ENCODE measurements around the gene ARL8A.
"Not testable (repeated sequence)": the region's sequence is repeated elsewhere in the genome, so short reads cannot be mapped to it uniquely, and the experiment has no call there.

Gene ARL8A

DNA sequence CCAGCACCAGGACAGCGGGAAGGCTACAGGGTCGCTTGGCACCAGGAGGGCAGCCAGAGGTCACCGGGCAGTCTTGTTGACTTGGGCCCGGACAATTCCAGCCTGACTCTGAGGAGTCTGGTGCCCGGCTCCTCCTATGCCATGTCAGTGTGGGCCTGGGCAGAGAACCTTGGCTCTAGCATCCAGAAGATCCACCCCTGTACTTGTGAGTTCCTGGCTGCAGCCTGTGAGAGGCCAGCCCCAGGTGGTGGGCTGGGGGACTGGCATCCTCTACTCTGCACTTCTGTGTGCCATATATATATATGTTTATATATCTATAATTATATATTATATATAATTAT lies 27.4 kb upstream of the ARL8A start:
- DNase-seq, result no peak

DNA sequence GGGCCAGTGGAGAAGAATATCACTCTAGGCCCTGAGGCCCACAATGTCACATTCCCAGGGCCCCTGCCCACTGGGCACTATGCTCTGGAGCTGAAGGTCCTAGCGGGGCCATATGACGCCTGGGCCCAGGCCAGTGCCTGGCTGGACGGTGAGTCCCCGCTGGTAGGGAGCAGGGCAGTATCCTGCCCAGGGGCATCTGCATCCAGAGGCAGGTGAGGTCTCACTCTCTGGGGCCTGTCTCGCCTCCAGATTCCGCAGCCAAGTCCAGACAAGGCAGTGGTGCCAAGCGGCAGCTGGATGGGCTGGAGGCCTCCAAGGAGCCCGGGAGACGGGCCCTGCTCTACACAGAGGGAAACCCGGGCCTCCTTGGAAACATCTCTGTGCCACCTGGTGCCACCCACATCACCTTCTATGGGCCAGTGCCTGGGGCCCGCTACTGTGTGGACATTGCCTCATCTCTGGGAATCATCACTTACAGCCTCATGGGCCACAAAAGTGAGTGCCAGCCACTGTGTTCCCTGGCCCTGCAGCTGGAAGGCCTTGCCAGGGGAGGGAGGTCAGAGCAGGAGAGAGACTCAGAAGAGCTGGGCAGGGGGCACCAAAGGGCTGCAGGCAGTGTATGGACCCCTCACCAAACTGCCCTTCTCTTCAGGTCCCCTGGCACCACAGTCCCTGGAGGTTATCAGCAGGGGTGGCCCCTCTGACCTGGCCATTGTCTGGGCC lies 26.9 kb upstream of the ARL8A start:
- DNase-seq, result no peak

DNA sequence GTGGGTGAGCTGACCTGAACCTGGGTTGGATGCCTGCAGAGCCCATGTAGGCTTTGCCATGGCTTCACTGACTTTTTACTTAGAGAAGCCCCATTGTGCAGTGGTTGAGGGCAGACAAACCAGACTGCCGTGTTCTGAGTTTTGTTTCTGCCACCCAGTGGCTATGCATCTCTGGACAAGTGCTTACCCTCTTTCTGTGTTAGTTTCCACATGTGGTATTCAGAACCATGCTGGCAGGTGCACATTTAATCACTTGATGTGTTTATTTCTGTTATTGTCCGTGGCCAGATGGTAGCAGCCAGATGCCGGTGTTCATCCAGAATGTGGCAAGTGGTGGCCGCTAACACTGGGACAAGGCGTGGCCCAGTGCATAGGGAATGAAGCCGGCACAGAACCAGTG lies 26.2 kb upstream of the ARL8A start:
- no peak for DNase-seq

DNA sequence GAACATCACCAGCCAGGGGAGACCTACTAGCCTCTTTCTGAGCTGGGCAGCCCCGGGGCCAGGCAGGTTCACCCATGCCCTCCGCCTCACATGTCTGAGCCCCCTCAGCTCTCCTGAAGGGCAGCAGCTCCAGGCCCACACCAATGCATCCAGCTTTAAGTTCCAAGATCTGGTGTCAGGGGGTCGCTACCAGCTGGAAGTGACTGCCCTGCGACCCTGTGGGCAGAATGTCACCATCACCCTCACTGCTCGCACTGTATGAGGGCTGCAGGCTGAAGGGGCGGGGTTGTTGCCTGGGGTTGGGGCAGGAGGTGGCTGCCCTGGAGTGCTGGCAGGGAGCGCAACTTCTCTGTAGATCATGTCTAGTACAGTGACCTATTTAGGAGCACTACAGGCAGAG lies 24.3 kb upstream of the ARL8A start:
- no peak for DNase-seq

DNA sequence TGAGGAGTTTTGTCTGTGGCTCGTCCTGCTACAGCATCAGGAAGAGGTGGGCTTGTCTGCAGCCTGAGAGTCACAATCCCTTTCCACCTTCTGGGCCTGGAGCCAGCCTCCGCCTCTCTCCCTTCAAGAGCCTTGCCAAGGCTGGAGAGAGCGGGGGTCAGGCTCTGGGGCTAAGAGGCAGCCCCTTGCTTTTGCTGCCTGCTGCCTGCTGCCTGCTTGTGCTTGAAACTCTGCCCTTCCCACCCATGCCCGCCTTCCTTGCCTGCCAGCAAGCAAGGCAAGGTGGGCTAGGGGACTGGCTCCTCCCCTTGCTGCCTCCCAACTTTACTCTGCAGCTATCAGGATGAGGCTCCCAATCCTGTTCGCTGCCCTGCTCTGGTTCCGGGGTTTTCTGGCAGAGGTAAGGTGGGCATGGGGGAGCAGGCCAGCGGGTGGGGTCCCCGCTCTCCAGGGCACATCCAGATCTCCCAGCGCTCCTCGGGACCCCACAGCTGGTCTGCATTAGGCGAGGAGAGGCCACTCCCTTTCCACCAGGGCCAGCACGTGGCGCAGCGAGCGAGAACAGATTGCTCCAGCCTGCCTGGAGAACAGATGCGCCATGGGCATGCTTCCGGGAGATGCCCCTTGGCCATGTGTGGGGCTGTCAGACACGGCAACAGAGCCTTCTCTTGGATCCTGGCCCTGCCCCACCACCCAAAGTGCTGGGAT lies 23.3 kb upstream of the ARL8A start:
- no peak for DNase-seq

DNA sequence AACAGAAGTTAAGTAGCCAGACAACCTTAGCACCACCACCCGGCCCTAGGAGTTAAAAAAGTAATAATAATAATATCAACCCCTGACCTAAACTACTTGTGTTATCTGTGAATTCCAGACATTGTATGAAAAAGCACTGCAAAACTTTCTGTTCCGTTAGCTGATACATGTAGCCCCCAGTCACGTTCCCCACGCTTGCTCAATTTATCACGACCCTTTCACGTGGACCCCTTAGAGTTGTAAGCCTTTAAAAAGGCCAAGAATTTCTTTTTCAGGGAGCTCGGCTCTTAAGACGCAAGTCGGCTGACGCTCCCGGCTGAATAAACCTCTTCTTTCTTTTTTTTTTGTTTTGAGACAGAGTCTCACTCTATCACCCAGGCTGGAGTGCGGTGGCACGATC lies 22.5 kb upstream of the ARL8A start:
- DNase-seq, result not testable (repeated sequence)

DNA sequence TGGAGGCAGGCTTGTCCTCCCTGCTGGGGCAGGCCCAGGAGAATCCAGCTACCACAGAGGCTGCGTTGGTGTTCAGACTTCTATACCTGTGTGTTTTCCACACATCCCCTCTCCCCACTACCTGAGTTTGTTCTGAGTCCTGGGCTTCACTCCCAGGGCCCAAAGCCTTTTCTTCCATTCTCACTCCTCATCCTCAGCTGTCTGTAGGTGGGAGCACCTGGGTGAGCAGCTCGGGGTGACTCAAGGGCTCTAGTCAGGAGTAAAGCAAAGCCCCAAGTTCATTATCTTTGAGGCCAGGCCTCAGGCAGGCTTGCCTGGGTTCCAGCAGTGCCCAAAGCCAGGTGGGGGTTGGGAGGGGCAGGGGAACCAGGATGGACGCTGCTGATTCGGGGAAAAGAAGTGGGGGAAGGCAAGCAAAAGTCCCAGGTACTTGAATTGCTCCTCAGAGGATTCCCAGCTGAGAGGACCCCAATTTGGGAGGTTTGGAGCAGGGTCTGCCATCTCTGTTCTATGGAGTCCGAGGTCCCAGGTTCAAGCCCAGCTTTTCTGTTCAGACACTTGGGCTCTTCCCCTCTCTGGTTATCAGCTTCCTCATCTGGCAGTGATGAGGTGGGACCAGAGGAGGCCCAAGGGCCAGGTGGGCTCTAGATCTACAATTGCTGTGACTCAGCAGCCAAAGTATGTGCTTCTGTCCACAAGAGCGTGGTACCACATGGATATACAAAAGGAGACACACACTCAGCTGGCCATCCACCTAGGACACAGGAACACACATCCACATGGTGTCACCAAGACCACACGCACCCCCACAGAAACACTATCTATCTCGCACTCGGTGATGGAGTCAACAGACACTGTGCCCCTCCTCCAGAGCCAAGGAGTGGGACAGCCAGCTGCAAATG lies 21.7 kb upstream of the ARL8A start:
- no peak for DNase-seq

DNA sequence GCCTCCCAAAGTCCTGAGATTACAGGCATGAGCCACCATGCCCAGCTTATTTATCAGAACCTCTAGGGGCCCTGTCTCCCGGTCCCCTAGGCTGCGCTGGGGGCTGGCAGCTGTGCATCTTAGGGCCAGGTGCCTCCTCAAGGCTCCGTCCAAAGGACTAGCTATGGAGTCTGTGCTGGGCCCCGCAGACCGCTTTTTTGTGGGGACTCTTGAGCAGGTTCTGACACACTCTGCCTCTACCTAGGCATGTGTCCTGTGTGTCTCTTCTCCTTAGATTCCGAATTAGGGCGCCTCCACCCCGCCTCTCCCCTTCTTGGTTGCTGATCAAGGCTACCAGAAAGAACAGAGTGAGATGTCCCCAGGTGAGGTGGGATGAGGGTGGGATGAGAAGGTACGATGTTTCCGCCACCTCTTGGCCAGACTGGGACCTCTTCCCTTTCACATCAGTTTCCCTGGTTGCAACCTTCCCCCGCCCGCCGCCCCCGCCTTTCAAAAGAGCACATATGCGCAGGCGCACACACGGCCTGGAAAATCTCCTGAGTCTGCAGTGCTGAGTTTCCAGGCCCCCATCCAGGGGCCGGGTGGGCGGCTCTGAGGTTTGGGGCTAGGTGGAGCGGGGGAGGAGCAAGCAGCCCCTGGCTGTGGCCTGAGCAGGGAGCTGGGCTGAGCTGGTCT lies 20.9 kb upstream of the ARL8A start:
- no peak for DNase-seq

DNA sequence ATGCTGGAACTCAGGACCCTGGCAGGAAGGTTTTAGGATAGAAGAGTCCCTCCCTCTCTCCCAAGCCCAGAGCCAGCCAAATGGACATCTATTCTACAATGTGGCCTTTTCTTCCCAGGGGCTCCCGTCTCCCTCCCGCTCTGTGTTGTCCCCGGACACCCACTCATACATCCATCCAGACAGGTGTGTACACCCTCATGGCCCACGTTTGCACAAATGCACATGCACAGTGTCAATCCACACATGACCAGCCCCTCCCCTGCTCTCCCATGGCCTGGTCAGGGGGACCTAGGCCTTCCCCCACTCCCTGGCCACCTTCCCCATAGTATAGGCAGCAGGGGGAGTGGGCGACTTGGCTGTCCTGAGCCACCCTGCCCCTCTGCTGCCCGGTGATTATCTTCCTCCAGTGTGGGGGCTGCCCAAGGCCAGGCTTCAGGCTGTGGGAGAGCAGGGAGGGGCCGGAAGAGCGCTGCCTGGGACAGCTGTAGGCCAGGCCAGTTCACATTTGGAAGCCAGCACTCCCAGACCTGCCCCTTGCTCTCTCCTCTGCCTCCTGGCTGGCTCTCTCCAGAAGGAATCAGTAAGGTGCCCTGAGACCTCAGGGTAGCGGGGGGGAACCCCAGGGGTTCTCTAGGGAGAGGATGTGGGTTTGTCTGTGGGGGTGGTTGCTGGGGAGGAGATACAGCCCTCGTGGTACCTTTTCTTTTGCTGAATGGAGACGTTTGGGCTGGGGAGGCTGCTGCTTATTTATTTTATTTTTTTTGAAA lies 19.9 kb upstream of the ARL8A start:
- DNase-seq, result no peak

DNA sequence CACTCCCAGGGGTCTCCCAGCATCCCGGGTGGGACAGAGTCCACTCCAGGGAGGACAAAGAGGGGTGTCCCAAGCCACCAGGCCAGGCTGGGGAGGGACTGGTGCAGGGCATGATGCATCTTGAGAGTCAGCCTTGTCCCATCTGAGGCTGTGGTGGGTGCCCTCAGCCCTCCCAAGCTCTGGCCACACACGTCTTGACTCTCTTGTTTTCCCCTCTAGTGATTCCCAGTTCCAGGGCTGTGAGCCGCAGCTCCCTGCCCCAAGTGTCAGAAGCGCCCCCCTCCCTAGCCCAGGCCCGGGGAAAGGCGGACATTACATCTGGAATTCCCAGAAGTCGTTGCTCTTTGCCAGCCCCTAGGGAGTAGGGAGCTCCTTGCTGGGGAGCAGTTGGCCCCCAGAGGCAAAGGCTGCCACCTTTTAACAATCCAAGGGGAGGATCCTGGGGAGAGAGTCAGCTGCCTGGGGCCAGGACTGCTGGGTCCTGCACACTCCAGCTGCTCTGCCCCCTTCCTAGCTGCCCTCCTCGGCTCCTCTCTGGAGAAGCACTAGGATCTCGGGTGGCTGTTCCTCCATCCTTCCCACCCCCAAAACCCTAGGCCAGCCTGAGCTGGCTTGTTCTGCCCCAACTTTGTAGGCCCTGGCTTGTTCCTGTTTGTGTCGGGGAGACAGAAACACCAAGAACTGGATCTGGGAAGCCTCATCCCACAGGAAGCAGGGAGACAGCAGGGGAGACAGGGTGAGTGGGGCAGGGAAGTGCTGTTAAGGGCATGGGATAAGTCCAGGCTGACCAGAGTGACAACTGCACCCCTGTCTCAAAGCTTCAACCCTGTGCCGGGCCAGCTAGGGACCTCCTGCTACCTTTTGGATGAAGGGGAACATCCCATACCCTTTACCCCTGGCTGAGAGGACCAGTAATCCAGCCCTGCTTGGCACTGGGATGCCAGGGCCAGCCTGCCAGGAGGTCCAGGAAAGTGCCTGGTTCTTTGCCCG lies 19.0 kb upstream of the ARL8A start:
- no peak for DNase-seq

DNA sequence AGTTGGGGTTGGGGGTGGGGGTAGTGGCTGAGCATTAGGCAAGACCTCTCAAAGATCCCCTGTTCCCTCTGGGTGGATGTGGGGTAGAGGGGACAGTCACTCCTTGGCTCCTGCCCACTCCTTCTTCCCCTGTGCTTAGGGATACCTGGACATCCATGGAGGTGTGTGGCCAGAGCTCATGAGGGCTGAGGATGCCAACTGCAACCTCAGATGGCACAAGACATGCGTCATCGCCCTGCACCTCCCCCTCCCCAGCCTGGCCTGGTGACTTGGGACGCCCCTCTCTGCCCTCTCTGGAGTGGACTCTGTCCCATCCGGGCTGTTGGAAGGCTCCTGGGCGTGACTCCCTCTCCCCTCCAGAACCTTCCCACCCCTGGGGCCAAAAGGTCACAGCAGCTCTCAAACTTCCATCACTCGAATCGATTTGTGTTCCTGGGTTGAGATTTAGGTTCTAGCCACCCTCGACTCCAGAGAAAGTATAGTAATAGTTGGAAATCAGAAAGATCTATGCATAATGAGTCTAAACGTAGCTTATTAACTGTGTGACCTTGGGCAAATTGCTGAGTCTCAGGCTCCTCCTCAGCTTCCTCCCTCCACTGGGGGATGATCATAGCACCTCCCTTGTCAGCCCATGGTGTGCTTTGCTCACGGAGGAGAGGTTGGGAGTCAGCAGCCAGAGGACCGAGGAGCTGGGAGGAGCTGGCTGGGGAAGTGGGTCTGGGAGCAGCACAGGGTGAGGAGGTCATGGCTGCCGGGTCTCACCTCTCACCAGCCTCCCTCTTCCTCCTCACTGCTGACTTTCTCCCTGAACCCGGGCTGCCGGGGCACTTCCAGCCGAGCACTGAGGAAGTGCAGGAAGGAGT lies 18.1 kb upstream of the ARL8A start:
- DNase-seq, result no peak

DNA sequence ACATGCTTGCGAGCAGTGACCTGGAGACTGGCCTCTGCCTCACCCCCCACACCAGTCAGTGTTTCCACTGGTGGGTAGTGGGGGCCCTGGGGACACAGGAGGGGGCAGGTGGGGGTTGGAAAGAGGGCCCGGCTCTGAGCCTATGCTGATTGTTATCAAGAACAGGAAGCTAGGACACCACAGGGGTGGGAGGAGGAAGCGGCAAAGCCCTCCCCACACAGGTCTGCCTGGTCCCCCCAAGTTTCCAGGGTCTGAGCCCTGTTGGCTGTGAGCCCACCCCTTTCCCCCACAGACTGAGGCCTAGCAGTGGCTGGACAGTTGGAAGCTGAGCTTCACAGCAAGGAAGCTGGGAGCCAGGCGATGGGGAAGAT lies 17.5 kb upstream of the ARL8A start:
- no peak for DNase-seq

DNA sequence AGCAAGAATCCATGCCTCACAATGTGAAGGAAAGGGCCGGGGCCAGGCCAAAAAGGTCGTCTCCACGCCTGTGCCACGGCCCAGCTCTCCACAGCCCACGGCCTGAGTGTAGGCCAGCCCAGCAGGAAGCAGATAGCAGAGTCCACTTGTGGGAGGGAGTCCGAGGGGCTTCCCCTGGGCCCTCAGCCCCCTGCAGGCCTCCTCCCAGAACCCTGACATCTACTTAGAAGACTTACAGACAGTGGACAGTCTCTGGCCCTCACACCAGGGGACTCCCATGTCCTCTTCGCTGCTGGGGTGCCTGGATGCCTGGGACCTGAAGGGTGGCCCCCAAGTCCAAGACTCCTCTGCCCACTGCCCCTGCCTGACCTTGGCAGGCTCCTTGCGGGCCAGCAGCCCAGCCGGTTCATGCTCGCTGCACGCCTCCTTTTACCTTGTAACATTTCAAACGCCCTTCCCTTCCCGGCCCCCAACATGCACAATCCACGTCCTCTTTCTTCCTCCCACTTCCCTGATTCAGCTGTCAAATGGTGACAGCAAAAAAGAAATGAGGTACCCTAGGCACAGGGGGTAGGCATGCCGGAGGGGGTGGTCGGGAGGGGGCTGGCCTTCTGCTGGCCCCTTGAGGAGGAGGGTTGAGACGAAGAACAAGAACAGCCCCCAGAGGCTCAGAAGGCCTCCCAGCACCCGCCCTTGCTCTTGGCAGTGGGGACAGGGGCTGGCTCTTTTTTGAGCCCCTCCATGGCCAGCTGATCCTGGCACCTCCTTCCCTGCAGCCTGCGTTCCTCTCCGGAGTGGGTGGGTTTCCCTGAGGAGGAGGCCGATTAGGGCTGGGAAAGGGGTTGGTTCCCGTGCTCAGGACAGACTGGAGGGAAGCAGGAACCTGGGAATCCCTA lies 16.9 kb upstream of the ARL8A start:
- no peak for DNase-seq

DNA sequence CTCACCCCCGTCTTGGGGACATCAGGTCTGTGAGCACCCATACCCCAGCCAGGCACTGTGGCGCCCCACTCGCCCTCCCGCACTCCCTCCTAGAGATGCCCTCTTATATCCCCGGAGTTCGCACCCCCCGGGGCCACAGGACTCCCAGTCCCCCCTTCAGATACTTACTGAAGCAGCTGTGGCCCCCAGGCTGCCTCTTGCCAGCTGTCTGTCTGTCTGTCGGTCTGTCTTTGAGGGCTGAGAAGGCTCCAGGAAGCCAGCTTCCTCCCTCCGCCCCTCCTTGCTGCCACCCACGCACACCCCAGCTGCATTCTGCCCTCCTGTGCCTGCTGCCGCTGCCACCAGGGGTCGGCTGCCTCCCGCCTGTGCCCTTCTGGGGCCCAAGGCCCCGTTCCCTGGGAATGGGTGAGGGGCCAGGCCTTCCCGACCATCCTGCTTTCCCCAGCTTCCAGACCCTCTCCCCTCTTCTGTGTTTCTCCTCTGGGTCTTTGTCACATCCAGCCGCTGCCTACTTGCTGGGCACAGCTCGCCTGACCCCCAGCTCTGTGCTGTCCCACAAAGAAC lies 15.9 kb upstream of the ARL8A start, which contains the start of gene PTPN7:
Gene PTPN7 (minus strand): TSS at position 226 of the 564 bp plus-strand sequence. CDS start 1,200 bp downstream, outside the sequence.
- no peak for DNase-seq

DNA sequence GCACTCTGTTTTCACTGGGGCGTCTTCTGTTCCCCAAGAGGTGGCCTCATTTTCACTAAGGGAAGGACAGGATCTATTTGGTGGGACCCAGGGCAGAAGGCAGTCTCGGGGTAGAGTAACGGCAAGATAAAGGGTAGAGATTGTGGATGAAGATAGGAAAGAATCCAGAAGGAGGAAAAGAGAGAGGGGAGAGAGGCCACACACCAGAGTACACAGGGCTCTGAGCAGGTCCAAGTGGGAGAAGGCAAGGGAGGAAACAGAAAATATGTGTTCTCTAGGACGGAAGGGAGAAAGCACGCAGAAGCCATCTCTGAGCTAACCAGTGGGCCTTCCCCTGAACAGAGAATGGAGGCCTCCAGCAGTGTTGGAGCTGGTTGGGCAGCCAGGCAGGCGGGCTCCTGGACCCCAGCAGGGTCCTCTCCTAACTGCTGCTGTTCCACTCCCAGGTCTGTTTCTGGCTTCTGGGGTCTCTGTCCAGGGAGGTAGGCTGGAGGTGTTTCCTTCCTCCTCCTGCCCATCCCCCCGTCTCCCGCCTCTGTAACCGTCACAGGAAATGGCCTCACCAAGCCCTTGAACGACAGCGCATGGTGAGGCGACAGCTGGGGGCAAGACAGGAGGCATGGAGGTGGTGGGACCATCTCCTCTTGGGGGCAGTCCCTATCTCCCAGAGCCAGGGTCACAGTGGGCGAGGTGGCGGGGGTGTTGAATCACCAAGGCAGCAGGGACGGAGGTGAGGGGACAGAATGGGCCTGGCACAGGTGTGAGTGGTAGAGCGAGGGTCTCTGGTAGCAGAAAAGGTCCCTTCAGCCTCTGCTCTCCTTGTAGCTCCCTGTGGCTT lies 15.2 kb upstream of the ARL8A start:
- DNase-seq, result no peak

DNA sequence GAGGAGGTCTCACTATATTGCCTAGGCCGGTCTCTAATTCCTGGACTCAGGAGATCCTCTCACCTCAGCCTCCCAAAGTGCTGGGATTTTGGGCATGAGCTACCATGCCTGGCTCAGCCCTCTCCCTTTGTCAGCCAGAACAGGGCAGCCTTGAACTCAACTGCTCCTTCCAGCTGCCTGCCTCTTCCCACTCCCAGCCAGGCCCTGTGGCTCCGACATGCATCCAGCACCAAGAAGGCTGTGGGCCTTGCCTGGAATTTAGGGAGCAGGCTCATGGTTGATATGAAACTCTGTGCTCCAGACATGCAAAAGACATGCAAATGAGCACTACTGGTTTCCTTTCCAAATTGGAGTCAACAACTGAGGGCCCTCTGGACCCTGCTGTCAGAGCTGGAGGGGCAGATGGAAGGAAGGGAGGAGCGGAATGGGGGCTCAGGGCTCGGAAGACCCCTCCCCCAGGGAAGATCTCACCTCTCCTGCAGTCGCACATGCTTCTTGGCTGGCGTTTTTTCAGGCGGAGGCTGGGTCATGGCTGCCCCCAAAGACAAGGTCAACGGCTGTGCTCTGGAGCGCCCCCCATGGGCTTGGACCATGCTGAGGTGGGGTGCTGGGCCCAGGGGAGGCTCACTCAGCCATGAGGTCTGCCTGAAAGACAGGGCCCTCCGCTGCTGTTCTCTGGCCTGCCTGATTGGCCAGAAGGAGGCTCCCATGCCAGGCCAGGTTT lies 14.4 kb upstream of the ARL8A start:
- no peak for DNase-seq

DNA sequence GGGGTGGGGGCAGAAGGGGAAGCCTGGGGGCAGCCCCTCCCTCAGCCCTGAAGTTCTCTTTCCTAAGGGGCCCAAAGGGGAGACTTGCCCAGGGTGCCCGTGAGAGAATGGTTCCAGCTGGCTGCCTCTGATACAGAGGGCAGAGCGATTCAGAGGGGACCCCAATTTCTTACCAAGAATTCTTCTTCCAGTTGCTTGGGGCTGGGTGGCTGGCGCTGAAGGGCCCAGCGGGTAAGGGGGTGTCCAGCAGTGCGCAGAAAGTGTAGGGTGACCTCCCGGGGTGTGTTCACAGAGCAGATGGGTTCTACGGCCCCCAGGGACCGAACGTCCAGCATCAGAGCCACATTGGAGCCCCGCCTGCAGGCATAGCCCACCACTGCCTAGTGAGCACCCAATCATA lies 13.4 kb upstream of the ARL8A start:
- no peak for DNase-seq
